ENCODE measurements around the gene CPNE8. TPM values are rescaled to one million over a fixed set of nuclear protein-coding genes. Genes with fewer than 3 reads are reported as not detected.

Gene CPNE8
- total and polyA plus RNA-seq, 10 of the 15 experiments (the other 5 are each of a cell fraction or from before 2014, with no cell fraction given), result 11.3 to 38.4 (median 18.9) TPM

GRCh38 chr12:38905480-38906351 is at the start of gene CPNE8 (continued):
- TF ChIP-seq ZNF592 (IDR thresholded peaks at IDR 0.05), result no peak
- no peak for TF ChIP-seq RBBP5 (conservative IDR thresholded peaks at IDR 0.05)
- TF ChIP-seq ZBTB4 (CRISPR knock-in tag; IDR thresholded peaks at IDR 0.05), result no peak
- no peak for TF ChIP-seq SMC3 (IDR thresholded peaks at IDR 0.05; ENCODE audit: borderline replicate concordance, low read length)
- no peak for TF ChIP-seq IRF4 (IDR thresholded peaks at IDR 0.05; ENCODE audit: low read depth, low read length)
- TF ChIP-seq KLF5 (IDR thresholded peaks at IDR 0.05; ENCODE audit: partially characterized antibody), result no peak
- no peak for TF ChIP-seq CREM (IDR thresholded peaks at IDR 0.05; ENCODE audit: low read depth)
- TF ChIP-seq SPI1 (IDR thresholded peaks at IDR 0.05; ENCODE audit: borderline replicate concordance, insufficient read depth, low read depth, low read length), result no peak
- TF ChIP-seq BHLHE40 (IDR thresholded peaks at IDR 0.05; ENCODE audit: borderline replicate concordance in 1 of 2, low read depth in 2 of 2, low read length in 1 of 2), result no peak; a peak in 1 of 4 replicates
- peak; percentile 67; the same call in 1 of the 2 replicates for TF ChIP-seq PML (IDR thresholded peaks at IDR 0.05; ENCODE audit: low read length)
- no peak for TF ChIP-seq RAD51 (IDR thresholded peaks at IDR 0.05)
- TF ChIP-seq SREBF2 (IDR thresholded peaks at IDR 0.05; ENCODE audit: low read length), result no peak
- TF ChIP-seq LARP7 (IDR thresholded peaks at IDR 0.05), result peak; percentile 87
- no peak for TF ChIP-seq YY1 (IDR thresholded peaks at IDR 0.05; ENCODE audit: low read depth, low read length)
